SK-N-MC (cell line): ENCODE measurements around the gene PDZRN4.

Experiments used
- DNase-seq: peaks from one replicate; pipeline ENCODE4 v3.0.0-alpha.2; 2011; ENCODE audit warnings: low read depth, low spot score
- H3K27ac ChIP-seq: fragments of 200-600 bp; sonication (generic); 2 replicates; pipeline ENCODE4 v1.5.1; 2016; ENCODE audit warnings: mixed run types
- H3K36me3 ChIP-seq: fragments of 200-600 bp; sonication (generic); 2 replicates; pipeline ENCODE4 v1.6.1; 2017; ENCODE audit warnings: antibody characterized with exemption, low read length, mixed read lengths; ENCODE audit not compliant: insufficient read depth
- H3K4me3 ChIP-seq: fragments of 200-600 bp; sonication (generic); 2 replicates; pipeline ENCODE4 v1.5.1; 2016
- H3K9ac ChIP-seq: fragments of 200-600 bp; sonication (generic); 2 replicates; pipeline ENCODE4 v1.8.0; 2017; ENCODE audit warnings: mixed run types, mixed read lengths; ENCODE audit not compliant: insufficient read length
- H3K9me3 ChIP-seq: fragments of 200-600 bp; sonication (generic); 2 replicates; pipeline ENCODE4 v1.6.1; 2017; ENCODE audit warnings: low read depth, mild to moderate bottlenecking, antibody characterized with exemption, low read length, moderate library complexity, mixed read lengths
- EZH2 ChIP-seq: fragments of 200-600 bp; sonication (generic); IDR thresholded peaks from one replicate; pipeline ENCODE4 v1.6.1; 2017; ENCODE audit warnings: antibody characterized with exemption
- FOXP2 ChIP-seq: optimal IDR thresholded peaks from 2 replicates; pipeline ENCODE3; 2011; ENCODE audit warnings: mild to moderate bottlenecking, moderate library complexity; ENCODE audit not compliant: insufficient read depth; ENCODE audit errors: extremely low read length, control extremely low read depth
- POLR2AphosphoS5 ChIP-seq: IDR thresholded peaks from 2 replicates; pipeline ENCODE4 v1.6.1; 2012; ENCODE audit warnings: mild to moderate bottlenecking, low read depth, low read length, borderline replicate concordance

Gene PDZRN4

DNA sequence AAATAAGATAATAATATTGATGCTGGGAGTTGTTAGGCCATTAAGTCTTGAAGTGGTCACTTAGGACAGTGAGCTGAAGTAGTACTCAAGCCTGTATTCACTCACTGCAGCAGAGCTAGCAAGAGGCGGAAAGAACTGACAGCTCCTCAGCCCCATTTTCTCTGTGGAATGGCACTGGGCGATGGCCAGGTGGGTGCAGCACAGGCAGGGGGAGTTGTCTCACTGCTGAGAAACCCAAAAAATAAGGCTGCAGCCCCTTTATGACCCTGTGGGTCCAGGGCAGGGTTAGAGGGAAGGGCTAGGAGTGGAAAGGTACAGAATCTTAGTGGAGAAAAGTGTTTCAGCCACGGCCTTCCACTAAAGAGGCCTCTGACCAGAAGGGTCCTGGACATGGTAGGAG is 35.5 kb downstream of the PDZRN4 start:
- H3K4me3 ChIP-seq: no peak overlapping the region
- TF ChIP-seq EZH2: no peak
- no peak for TF ChIP-seq FOXP2
- no peak for TF ChIP-seq POLR2AphosphoS5
- no peak overlapping the region for H3K9ac ChIP-seq
- no peak for DNase-seq
- no peaks in the 10 kb centered on the region for H3K9me3 ChIP-seq
- no peaks in the 10 kb centered on the region for H3K36me3 ChIP-seq
- no peak overlapping the region for H3K27ac ChIP-seq

- TF ChIP-seq POLR2AphosphoS5 (no peak), EZH2 (no peak), FOXP2 (no peak)
- no peaks in the 10 kb centered on the region for H3K36me3 ChIP-seq
- no peak overlapping the region for H3K9ac ChIP-seq
- no peak overlapping the region for H3K27ac ChIP-seq
- no peak overlapping the region for H3K4me3 ChIP-seq
- H3K9me3 ChIP-seq: no peaks in the 10 kb centered on the region
- DNase-seq: no peak
These were observed 35.9 kb downstream of the PDZRN4 start for GRCh38 chr12:41224066-41224465.

GRCh38 chr12:41225179-41225578 is 37.1 kb downstream of the PDZRN4 start:
- Histone ChIP-seq H3K9me3 (no peaks in the 10 kb centered on the region), H3K27ac (0 out of 2 replicates have a peak overlapping the region, but pooled peaks have one; percentile 27)
- TF ChIP-seq POLR2AphosphoS5: no peak
- no peak for TF ChIP-seq FOXP2
- TF ChIP-seq EZH2: no peak

GRCh38 chr12:41228066-41228820 is 40.1 kb downstream of the PDZRN4 start:
- no peak overlapping the region for H3K4me3 ChIP-seq
- H3K36me3 ChIP-seq: no peaks in the 10 kb centered on the region
- no peak overlapping the region for H3K9ac ChIP-seq
- no peak for DNase-seq
- no peak for TF ChIP-seq POLR2AphosphoS5
- TF ChIP-seq FOXP2: no peak
- TF ChIP-seq EZH2: no peak
- H3K9me3 ChIP-seq: no peaks in the 10 kb centered on the region
- no peak overlapping the region for H3K27ac ChIP-seq

More at GRCh38 chr12:41225179-41225578, 37.1 kb downstream of the PDZRN4 start:
- Histone ChIP-seq H3K9ac (no peak overlapping the region), H3K4me3 (no peak overlapping the region), H3K36me3 (no peaks in the 10 kb centered on the region)
- no peak for DNase-seq

DNA sequence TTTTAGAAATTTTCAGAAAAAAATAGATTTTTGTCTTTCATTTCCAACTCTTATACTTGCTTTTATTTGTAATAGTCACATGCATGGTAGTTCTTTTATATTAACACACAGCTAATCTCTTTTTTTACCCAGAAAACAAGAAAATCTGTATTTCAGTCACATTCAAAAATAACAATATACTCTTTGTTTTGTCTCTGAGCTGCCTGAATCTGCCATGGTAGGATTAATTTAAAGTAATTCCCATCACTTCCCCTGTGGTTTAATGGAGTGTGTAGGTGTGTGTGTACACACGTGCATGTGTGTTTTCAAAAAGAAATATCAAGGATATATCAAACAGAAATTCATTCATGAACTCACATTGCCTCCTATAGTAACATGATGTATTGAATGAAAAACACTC is 42.6 kb downstream of the PDZRN4 start:
- Histone ChIP-seq H3K4me3 (no peak overlapping the region), H3K9me3 (no peaks in the 10 kb centered on the region), H3K9ac (no peak overlapping the region), H3K36me3 (no peaks in the 10 kb centered on the region), H3K27ac (no peak overlapping the region)
- TF ChIP-seq FOXP2 (no peak), EZH2 (no peak), POLR2AphosphoS5 (no peak)
- no peak for DNase-seq

- no peak overlapping the region for H3K9ac ChIP-seq
- no peaks in the 10 kb centered on the region for H3K9me3 ChIP-seq
- no peaks in the 10 kb centered on the region for H3K36me3 ChIP-seq
- no peak overlapping the region for H3K27ac ChIP-seq
- H3K4me3 ChIP-seq: no peak overlapping the region
- no peak for DNase-seq
- TF ChIP-seq POLR2AphosphoS5 (no peak), EZH2 (no peak), FOXP2 (no peak)
These were observed 46.6 kb downstream of the PDZRN4 start for GRCh38 chr12:41234692-41235091.

DNA sequence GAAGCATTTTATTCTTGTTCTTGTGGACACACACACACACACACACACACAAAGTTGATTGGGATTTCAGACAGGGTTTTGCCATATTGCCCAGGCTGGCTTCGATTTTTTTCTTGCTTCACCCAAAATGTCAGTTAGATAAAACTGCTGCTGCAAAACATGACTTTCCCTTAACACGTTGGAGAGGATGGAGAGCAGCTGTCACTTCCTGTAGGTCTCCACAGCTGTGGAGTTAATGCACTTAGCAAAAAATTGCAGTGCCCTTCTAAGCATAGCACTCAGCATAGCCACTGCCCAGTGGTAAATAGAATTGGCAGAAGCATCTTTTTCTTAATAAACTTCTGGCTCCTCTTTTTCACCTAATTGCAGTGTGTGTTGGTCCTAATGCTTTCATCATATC is 54.5 kb downstream of the PDZRN4 start:
- Histone ChIP-seq H3K4me3 (no peak overlapping the region), H3K9me3 (no peaks in the 10 kb centered on the region), H3K27ac (no peak overlapping the region), H3K36me3 (no peaks in the 10 kb centered on the region), H3K9ac (no peak overlapping the region)
- no peak for TF ChIP-seq POLR2AphosphoS5
- no peak for TF ChIP-seq FOXP2
- no peak for TF ChIP-seq EZH2
- no peak for DNase-seq

- no peak overlapping the region for H3K9ac ChIP-seq
- H3K9me3 ChIP-seq: no peaks in the 10 kb centered on the region
- no peak for TF ChIP-seq EZH2
- no peak for TF ChIP-seq POLR2AphosphoS5
- no peak for TF ChIP-seq FOXP2
- H3K4me3 ChIP-seq: no peak overlapping the region
- H3K36me3 ChIP-seq: no peaks in the 10 kb centered on the region
- DNase-seq: no peak
- no peak overlapping the region for H3K27ac ChIP-seq
These were observed 60.3 kb downstream of the PDZRN4 start for GRCh38 chr12:41248391-41248790.

DNA sequence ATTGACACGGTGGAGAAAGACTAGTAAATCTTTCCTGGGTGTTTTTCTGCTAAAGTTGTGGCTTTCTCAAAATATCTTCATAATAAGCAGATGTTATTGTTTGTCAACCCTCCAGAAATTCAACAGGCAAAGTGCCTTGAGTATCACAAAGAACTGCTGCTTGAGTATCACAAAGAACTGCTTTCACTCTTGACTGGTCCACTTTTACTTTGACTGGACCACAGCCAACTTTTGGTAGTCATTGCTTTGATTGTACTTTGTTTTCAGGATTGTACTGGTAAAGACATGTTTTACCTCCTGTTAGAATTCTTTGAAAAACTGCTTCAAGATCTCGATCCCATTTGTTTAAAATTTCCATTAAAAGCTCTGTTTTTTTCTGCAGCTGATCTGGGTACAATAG is 62.6 kb downstream of the PDZRN4 start:
- no peak for TF ChIP-seq FOXP2
- no peak for TF ChIP-seq EZH2
- TF ChIP-seq POLR2AphosphoS5: no peak
- Histone ChIP-seq H3K4me3 (no peak overlapping the region), H3K27ac (no peak overlapping the region), H3K9me3 (no peaks in the 10 kb centered on the region), H3K36me3 (no peaks in the 10 kb centered on the region), H3K9ac (no peak overlapping the region)
- DNase-seq: no peak
